Activated CD8-positive, alpha-beta T cell treated with anti-CD3 and anti-CD28 coated beads for 36 hours (primary cell): ENCODE results near the gene CARS1. TPM values are rescaled to one million over a fixed set of nuclear protein-coding genes. Genes with fewer than 3 reads are reported as not detected.

Experiments used
- ATAC-seq: fragments of 200-7000 bp; cut with Tn5 transposase; one replicate; pipeline ENCODE4 v1.10.0; 2021; ENCODE audit warnings: mild to moderate bottlenecking, moderate library complexity
- CTCF ChIA-PET: fragments of 350-600 bp; sonication (Branson Sonifier 250); formaldehyde crosslinking; loops from one replicate; lab custom pipeline; 2021; ENCODE audit warnings: antibody characterized with exemption; lab: Charles Lee
- POLR2A ChIA-PET: fragments of 350-600 bp; sonication (Branson Sonifier 250); formaldehyde crosslinking; loops from one replicate; lab custom pipeline; 2021; ENCODE audit warnings: antibody characterized with exemption; lab: Charles Lee
- DNase-seq: peaks from one replicate; pipeline ENCODE4 v3.0.0-alpha.2; 2020
- H3K27ac Mint-ChIP-seq: one replicate; pipeline ENCODE4 v1.8.0; 2021; ENCODE audit warnings: mild to moderate bottlenecking, mixed read lengths
- H3K27me3 Mint-ChIP-seq: one replicate; pipeline ENCODE4 v1.8.0; 2021; ENCODE audit warnings: mixed read lengths
- H3K36me3 Mint-ChIP-seq: one replicate; pipeline ENCODE4 v1.8.0; 2021; ENCODE audit warnings: low read depth, mixed read lengths
- H3K4me1 Mint-ChIP-seq: one replicate; pipeline ENCODE4 v1.8.0; 2021; ENCODE audit warnings: low read depth, mixed read lengths
- H3K4me3 Mint-ChIP-seq: one replicate; pipeline ENCODE4 v1.8.0; 2021; ENCODE audit warnings: mild to moderate bottlenecking, moderate library complexity, mixed read lengths
- H3K9me3 Mint-ChIP-seq: one replicate; pipeline ENCODE4 v1.8.0; 2021; ENCODE audit warnings: mixed read lengths
- intact Hi-C: fragments of 100-400 bp; cut with micrococcal nuclease; formaldehyde crosslinking; loops from one replicate; pipeline ENCODE4 v1.10.0; 2022
- total RNA-seq, 2 experiments: library from RNA; stranded (reverse); gene quantifications; one replicate each; pipeline ENCODE4 v1.2.3, GENCODE V29; 2021
- TF ChIP-seq, protein P1 (sequence below): fragments of 200-600 bp; IDR thresholded peaks from one replicate; pipeline ENCODE4 v1.8.0; 2022; ENCODE audit warnings: antibody characterized with exemption, mild to moderate bottlenecking

Gene CARS1
- total RNA-seq, 2 experiments from 2014 or later = 82.7 to 88.2 TPM

DNA sequence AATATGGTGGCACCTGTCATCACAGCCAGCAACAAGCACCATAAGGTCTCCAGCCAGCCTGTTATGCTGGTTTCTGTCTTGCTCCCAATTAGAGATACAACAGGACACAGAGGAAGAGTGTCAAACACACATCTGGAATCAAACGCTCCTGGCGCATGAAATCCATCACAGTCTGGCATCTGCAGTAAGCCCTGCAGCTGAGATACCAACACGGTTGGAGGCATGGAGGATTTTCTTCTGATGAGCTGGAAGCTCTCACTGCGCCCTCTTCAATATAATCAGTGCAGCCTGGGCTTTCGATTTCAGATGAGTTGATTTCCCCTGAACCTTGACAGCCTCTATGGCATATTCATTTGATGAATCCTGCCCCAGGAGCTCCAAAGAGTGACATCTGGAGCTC is 27.8 kb upstream of the CARS1 start:
- Mint-ChIP-seq H3K4me3 (no peak overlapping the region), H3K36me3 (no peaks in the 10 kb centered on the region), H3K4me1 (no peaks in the 10 kb centered on the region), H3K27me3 (peaks cover 2% of the 10 kb centered on the region), H3K9me3 (no peaks in the 10 kb centered on the region), H3K27ac (no peak overlapping the region)
- ChIA-PET POLR2A (interaction anchor here (0.6 kb wide), 1 partner anchor 383 kb away, joined by 3 read pairs; no protein-coding TSS in a partner anchor), CTCF (interaction anchor here (1.3 kb wide), 1 partner anchor 47 kb away, joined by 4 read pairs; no protein-coding TSS in a partner anchor)
- TF ChIP-seq, protein P1, sequence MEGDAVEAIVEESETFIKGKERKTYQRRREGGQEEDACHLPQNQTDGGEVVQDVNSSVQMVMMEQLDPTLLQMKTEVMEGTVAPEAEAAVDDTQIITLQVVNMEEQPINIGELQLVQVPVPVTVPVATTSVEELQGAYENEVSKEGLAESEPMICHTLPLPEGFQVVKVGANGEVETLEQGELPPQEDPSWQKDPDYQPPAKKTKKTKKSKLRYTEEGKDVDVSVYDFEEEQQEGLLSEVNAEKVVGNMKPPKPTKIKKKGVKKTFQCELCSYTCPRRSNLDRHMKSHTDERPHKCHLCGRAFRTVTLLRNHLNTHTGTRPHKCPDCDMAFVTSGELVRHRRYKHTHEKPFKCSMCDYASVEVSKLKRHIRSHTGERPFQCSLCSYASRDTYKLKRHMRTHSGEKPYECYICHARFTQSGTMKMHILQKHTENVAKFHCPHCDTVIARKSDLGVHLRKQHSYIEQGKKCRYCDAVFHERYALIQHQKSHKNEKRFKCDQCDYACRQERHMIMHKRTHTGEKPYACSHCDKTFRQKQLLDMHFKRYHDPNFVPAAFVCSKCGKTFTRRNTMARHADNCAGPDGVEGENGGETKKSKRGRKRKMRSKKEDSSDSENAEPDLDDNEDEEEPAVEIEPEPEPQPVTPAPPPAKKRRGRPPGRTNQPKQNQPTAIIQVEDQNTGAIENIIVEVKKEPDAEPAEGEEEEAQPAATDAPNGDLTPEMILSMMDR = no peak
- intact Hi-C loops = no loop called here
- no peak for ATAC-seq
- DNase-seq = no peak

DNA sequence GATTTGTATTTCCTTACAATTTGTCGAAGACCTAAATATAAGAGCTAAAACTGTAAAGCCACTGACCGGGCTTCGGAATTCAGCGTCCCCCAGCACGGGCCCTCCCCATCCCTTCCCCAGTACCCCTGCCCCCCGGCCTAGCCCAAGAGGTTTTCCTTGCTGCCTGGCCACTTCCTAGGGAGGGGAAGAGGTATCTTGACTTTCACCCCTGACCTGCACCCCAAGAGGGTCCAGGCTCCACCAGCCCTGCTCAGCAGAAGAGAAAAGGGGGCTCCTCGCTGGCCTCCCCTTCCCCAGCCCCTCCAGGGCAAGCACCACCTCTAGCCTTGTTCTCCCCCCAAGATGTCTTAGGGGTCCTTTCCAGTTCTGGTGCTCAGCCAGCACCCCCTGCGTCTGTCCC is 26.1 kb upstream of the CARS1 start:
- no peaks in the 10 kb centered on the region for H3K4me1 Mint-ChIP-seq
- H3K36me3 Mint-ChIP-seq = no peaks in the 10 kb centered on the region
- ATAC-seq (no peak), DNase-seq (no peak)
- ChIA-PET POLR2A (no interaction called here), CTCF (no interaction called here)
- intact Hi-C loops = no loop called here
- no peak overlapping the region for H3K27ac Mint-ChIP-seq
- H3K9me3 Mint-ChIP-seq = no peaks in the 10 kb centered on the region
- no peak overlapping the region for H3K4me3 Mint-ChIP-seq
- peaks cover 2% of the 10 kb centered on the region for H3K27me3 Mint-ChIP-seq
- TF ChIP-seq, protein P1 = no peak

DNA sequence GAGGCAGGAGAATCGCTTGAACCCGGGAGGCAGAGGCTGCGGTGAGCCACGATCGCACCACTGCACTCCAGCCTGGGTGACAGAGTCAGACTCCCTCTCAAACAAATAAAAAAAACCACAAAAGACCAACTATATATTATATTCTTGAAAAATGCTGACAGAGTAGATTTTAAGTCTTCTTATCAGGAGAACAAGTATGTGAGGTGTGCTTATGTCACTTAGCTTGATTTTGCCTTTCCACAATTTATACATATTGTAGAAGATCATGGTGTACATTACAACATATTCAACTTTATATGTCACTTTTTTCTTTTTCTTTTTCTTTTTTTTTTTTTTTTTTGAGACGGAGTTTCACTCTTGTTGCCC is 24.1 kb upstream of the CARS1 start:
- H3K4me1 Mint-ChIP-seq = no peaks in the 10 kb centered on the region
- POLR2A ChIA-PET = interaction anchor here (2.5 kb wide), 1 partner anchor 9 kb away, joined by 8 read pairs; no protein-coding TSS in a partner anchor
- CTCF ChIA-PET = interaction anchor here (2.3 kb wide), 1 partner anchor 10 kb away, joined by 9 read pairs; no protein-coding TSS in a partner anchor

DNA sequence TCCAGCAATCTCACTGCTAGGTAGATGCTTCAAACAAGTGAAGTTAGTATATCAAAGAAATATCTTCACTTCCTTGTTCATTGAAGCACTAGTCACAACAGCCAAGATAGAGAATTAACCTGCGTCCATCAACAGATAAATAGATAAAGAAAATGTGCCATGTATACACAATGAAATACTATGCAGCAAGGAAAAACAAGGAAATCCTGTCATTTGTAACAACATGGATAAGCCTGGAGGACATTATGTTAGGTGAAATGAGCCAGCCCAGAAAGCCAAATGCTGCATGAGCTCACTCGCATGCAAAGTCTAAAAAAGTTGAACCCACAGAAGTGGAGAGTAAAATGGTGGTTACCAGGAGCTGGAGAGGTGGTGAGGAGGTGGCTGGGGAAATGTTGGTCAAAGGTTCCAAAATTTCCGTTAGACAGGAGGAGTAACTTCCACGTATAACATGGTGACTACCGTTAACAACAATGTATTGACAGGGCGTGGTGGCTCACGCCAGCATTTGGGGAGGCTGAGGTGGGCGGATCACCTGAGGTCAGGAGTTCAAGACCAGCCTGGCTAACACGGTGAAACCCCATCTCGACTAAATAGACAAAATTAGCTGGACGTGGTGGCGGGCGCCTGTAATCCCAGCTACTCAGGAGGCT is 23.6 kb upstream of the CARS1 start:
- CTCF ChIA-PET = interaction anchor here (2.3 kb wide), 1 partner anchor 11 kb away, joined by 9 read pairs; no protein-coding TSS in a partner anchor
- Mint-ChIP-seq H3K9me3 (no peaks in the 10 kb centered on the region), H3K4me3 (no peak overlapping the region), H3K36me3 (no peaks in the 10 kb centered on the region), H3K27me3 (peaks cover 2% of the 10 kb centered on the region), H3K27ac (no peak overlapping the region), H3K4me1 (no peaks in the 10 kb centered on the region)
- TF ChIP-seq, protein P1 = no peak
- intact Hi-C loops = no loop called here
- POLR2A ChIA-PET = interaction anchor here (2.5 kb wide), 1 partner anchor 10 kb away, joined by 8 read pairs; no protein-coding TSS in a partner anchor
- ATAC-seq = no peak
- no peak for DNase-seq

More for the DNA sequence above, 24.1 kb upstream of the CARS1 start:
- H3K27ac Mint-ChIP-seq = no peak overlapping the region
- H3K4me3 Mint-ChIP-seq = no peak overlapping the region
- TF ChIP-seq, protein P1 = no peak
- intact Hi-C loops = no loop called here
- H3K9me3 Mint-ChIP-seq = no peaks in the 10 kb centered on the region
- no peak for DNase-seq
- H3K27me3 Mint-ChIP-seq = peaks cover 2% of the 10 kb centered on the region
- ATAC-seq = no peak
- no peaks in the 10 kb centered on the region for H3K36me3 Mint-ChIP-seq

DNA sequence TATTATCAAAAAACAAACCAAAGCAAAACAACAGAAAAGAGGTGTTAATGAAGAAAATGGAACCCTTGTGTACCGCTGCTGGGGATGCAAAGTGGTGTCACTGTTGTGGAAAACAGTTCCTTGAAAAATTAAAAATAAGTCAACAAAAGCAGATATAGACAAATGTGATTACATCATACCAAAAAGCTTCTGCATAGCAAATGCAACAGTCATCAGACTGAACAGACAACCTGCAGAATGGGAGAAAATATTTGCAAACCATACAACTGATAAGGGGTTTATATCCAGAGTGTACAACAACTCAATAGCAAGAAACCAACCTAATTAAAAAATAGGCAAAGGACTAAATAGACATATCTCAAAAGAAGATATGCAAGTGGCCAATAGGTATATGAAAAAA is 22.9 kb upstream of the CARS1 start:
- ChIA-PET CTCF (interaction anchor here (2.3 kb wide), 1 partner anchor 12 kb away, joined by 9 read pairs; no protein-coding TSS in a partner anchor), POLR2A (interaction anchor here (2.5 kb wide), 1 partner anchor 11 kb away, joined by 8 read pairs; no protein-coding TSS in a partner anchor)
- H3K27me3 Mint-ChIP-seq = peaks cover 2% of the 10 kb centered on the region
- no peaks in the 10 kb centered on the region for H3K36me3 Mint-ChIP-seq
- ATAC-seq (no peak), DNase-seq (no peak)
- TF ChIP-seq, protein P1 = no peak
- H3K9me3 Mint-ChIP-seq = no peaks in the 10 kb centered on the region
- no peak overlapping the region for H3K4me3 Mint-ChIP-seq
- intact Hi-C loops = no loop called here
- no peak overlapping the region for H3K27ac Mint-ChIP-seq
- H3K4me1 Mint-ChIP-seq = no peaks in the 10 kb centered on the region
